Retinal pigment epithelial cell (primary cell): Measurements from ENCODE around the gene CLEC4F.

ENCODE experiments used
- DNase-seq: peaks from one replicate; pipeline ENCODE4 v3.0.0-alpha.2; 2010; ENCODE audit warnings: low read depth
- H3K4me3 ChIP-seq: 2 replicates; pipeline ENCODE4 v1.5.1; 2011; ENCODE audit warnings: mild to moderate bottlenecking, low read length, control low read depth, moderate library complexity
- CTCF ChIP-seq: conservative IDR thresholded peaks from 2 replicates; pipeline ENCODE4 v1.5.1; 2011; ENCODE audit warnings: low read depth, low read length, control low read depth, inconsistent platforms

CLEC4F gene

GRCh38 chr2:70827388-70827787 is 7.0 kb upstream of the CLEC4F start:
- no peak overlapping the region for H3K4me3 ChIP-seq
- TF ChIP-seq CTCF, result no peak
- DNase-seq, result no peak

- no peak for DNase-seq
- no peak for TF ChIP-seq CTCF
- H3K4me3 ChIP-seq, result no peak overlapping the region
Measured at GRCh38 chr2:70826696-70827350, 6.4 kb upstream of the CLEC4F start.

DNA sequence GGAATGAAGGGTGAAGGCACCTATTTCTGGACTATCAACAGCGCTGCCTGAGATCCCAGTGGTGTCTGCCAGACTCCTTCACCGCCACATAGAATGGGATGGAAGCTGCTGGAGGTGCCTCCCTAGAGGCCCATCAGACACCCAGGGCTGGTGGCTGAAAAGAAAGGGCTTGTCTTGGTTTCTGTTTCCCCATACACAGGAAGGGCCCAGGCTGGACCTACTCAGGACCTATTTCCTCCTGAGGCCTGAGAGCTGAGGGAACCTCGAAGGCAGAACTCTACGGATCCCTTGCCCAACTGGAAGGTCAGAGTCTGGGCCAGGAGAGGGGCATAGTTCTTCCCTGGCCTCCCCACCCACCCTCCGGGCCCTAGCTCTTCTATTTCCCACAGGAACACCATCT is 2.9 kb upstream of the CLEC4F start:
- no peak overlapping the region for H3K4me3 ChIP-seq
- no peak for DNase-seq
- TF ChIP-seq CTCF, result no peak

GRCh38 chr2:70822843-70823242 is 2.4 kb upstream of the CLEC4F start:
- no peak for DNase-seq
- H3K4me3 ChIP-seq, result no peak overlapping the region
- TF ChIP-seq CTCF, result no peak

DNA sequence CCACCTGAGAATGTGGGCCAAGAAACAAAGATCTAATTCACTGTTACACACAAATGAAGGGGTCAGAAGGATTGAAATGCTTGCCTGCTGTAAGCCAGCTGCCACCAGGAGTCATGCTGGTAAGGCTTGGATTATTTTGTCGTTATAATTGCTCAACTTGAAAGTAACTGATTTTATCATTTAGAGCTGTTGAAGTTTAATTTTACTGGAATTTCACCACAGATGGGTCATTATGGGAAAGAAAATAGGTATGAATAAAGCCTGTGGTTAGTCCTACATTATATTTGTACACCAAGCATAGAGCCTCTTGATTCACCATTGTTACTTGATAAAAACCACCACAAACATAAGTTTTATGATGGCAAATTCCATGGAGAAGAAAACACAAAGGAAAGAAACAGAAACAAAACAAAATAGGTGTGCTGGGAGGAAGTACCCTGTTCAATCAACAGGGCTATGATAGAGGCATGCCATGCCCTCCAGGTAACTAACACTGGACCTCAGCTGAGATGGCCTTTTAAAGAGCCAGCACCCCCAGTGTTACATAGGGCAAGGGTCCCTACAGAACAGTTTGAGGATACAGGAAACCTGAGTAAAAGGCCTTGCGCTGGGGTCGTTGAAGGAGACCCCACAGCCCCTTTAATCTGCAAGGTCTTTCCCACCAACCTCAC is 3.0 kb downstream of the CLEC4F start:
- no peak overlapping the region for H3K4me3 ChIP-seq
- no peak for DNase-seq
- TF ChIP-seq CTCF, result no peak

DNA sequence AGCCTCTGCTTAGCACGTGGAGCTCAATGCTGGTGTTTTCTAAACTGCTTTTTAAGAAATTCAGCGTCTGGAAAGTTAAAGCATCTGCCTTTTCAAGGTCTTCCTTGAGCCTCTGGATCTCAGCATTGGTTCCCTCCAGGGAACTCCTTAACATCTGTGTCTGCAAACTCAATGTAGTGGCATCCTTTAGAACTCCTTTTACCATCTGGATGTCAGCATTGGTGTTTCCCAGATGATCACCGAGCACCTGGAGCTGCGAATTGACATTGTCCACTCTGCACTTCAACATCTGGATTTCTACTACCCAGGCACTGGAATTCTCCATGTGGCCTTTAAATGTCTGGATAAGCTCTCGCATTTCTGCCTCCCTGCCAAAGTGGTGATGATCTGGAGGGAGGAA is 3.7 kb downstream of the CLEC4F start:
- DNase-seq, result no peak
- TF ChIP-seq CTCF, result no peak
- no peak overlapping the region for H3K4me3 ChIP-seq
